HG03103 (cell line): ENCODE measurements around the gene RASA1.
A peak's percentile ranks its signal among the peaks of the same experiment; 100 is the strongest.

Experiments used
- ATAC-seq: cut with Tn5 transposase; IDR thresholded peaks from one replicate; pipeline ENCODE4 v1.9.1; 2021; ENCODE audit warnings: low read depth; ENCODE audit not compliant: unreplicated experiment

Gene RASA1

GRCh38 chr5:87354496-87354895 is 86.8 kb downstream of the RASA1 start:
- peak; percentile 50 for ATAC-seq

GRCh38 chr5:87359106-87359505 is 91.4 kb downstream of the RASA1 start:
- ATAC-seq = no peak

- no peak for ATAC-seq
These were observed 92.4 kb downstream of the RASA1 start for GRCh38 chr5:87360132-87360531.

GRCh38 chr5:87361031-87361445 is 93.4 kb downstream of the RASA1 start:
- no peak for ATAC-seq

- no peak for ATAC-seq
These were observed 94.0 kb downstream of the RASA1 start for GRCh38 chr5:87361536-87362213.

GRCh38 chr5:87367243-87367642 is 99.6 kb downstream of the RASA1 start:
- ATAC-seq = no peak

GRCh38 chr5:87368601-87369000 is 100.9 kb downstream of the RASA1 start:
- no peak for ATAC-seq

GRCh38 chr5:87369431-87369830 is 101.7 kb downstream of the RASA1 start:
- ATAC-seq = no peak

GRCh38 chr5:87372705-87373104 is 105.0 kb downstream of the RASA1 start:
- ATAC-seq = no peak

- ATAC-seq = no peak
These were observed 114.5 kb downstream of the RASA1 start for GRCh38 chr5:87382224-87382623.

GRCh38 chr5:87383216-87383615 is 115.5 kb downstream of the RASA1 start:
- no peak for ATAC-seq

GRCh38 chr5:87385802-87386201 is 118.1 kb downstream of the RASA1 start:
- ATAC-seq = no peak

- ATAC-seq = no peak
These were observed 120.4 kb downstream of the RASA1 start for GRCh38 chr5:87388129-87388528.

GRCh38 chr5:87389296-87390034 is 121.8 kb downstream of the RASA1 start:
- no peak for ATAC-seq

GRCh38 chr5:87390075-87390474 is 122.4 kb downstream of the RASA1 start:
- no peak for ATAC-seq

- no peak for ATAC-seq
These were observed 123.0 kb downstream of the RASA1 start for GRCh38 chr5:87390576-87391199.

- ATAC-seq = no peak
These were observed 124.5 kb downstream of the RASA1 start for GRCh38 chr5:87392170-87392569.

GRCh38 chr5:87392801-87393200 is 125.1 kb downstream of the RASA1 start:
- ATAC-seq = no peak

- no peak for ATAC-seq
These were observed 125.6 kb downstream of the RASA1 start for GRCh38 chr5:87393331-87393730.

GRCh38 chr5:87394411-87395165 is 126.9 kb downstream of the RASA1 start:
- ATAC-seq = no peak
